ENCODE results near the gene TMEM185A. TPM values are rescaled to one million over a fixed set of nuclear protein-coding genes. Genes with fewer than 3 reads are reported as not detected.
"Not testable (repeated sequence)": the region's sequence is repeated elsewhere in the genome, so short reads cannot be mapped to it uniquely, and the experiment has no call there.

TMEM185A gene
- total RNA-seq, 1 experiment from 2014 or later: 23.6 TPM

GRCh38 chrX:149607699-149608098 lies 23.9 kb downstream of the TMEM185A start:
- POLR2A ChIA-PET (ENCODE audit: low non-redundant PET): no interaction called here
- intact Hi-C loops (cut with micrococcal nuclease; ENCODE audit: unreplicated experiment): no loop called here
- Histone ChIP-seq H3K9me3 (ENCODE audit: low read depth, low read length, poor library complexity, severe bottlenecking) (no peaks in the 10 kb centered on the region), H3K4me3 (ENCODE audit: low read depth, low read length, poor library complexity, severe bottlenecking) (no peak overlapping the region), H3K27me3 (replicated peaks; ENCODE audit: insufficient read depth, low read depth, low read length, poor library complexity) (no peaks in the 10 kb centered on the region), H3K36me3 (ENCODE audit: insufficient read depth, low read length, poor library complexity, severe bottlenecking) (no peaks in the 10 kb centered on the region), H3K27ac (ENCODE audit: low read depth, low read length, poor library complexity, severe bottlenecking) (no peak overlapping the region), H3K4me1 (ENCODE audit: insufficient read depth, low read length, poor library complexity, severe bottlenecking) (no peaks in the 10 kb centered on the region)
- CTCF ChIA-PET: no interaction called here
- no TSS peak for BruUV-seq (replicated peaks)
- no peak for DNase-seq (ENCODE audit: low spot score)
- TF ChIP-seq, protein P1, sequence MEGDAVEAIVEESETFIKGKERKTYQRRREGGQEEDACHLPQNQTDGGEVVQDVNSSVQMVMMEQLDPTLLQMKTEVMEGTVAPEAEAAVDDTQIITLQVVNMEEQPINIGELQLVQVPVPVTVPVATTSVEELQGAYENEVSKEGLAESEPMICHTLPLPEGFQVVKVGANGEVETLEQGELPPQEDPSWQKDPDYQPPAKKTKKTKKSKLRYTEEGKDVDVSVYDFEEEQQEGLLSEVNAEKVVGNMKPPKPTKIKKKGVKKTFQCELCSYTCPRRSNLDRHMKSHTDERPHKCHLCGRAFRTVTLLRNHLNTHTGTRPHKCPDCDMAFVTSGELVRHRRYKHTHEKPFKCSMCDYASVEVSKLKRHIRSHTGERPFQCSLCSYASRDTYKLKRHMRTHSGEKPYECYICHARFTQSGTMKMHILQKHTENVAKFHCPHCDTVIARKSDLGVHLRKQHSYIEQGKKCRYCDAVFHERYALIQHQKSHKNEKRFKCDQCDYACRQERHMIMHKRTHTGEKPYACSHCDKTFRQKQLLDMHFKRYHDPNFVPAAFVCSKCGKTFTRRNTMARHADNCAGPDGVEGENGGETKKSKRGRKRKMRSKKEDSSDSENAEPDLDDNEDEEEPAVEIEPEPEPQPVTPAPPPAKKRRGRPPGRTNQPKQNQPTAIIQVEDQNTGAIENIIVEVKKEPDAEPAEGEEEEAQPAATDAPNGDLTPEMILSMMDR (conservative IDR thresholded peaks at IDR 0.05; ENCODE audit: low read depth, low read length): no peak
- TF ChIP-seq EZH2 (IDR thresholded peaks at IDR 0.05; ENCODE audit: borderline replicate concordance, low read depth, low read length, poor library complexity, severe bottlenecking): no peak

DNA sequence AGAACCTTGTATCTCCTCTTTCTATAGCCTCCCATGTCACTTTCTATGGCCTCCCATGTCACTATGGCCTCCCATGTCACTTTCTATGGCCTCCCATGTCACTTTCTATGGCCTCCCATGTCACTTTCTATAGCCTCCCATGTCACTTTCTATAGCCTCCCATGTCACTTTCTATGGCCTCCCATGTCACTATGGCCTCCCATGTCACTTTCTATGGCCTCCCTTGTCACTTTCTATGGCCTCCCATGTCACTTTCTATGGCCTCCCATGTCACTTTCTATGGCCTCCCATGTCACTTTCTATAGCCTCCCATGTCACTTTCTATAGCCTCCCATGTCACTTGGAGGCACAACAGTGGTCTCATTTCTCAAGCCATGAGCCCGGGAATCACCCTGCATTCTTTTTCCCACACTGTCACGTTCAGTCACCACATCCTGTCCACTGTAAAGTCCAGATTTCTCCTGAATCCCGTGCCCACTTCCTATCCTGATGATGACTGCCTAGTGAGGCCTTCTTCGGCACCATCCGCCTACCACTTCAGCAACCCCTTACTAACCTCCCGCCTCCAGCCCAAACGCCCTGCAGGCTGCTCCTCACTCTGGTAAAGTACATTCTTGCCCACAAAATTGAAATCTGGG lies 26.2 kb downstream of the TMEM185A start:
- POLR2A ChIA-PET (ENCODE audit: low non-redundant PET); BruUV-seq (replicated peaks); H3K27me3 ChIP-seq (replicated peaks; ENCODE audit: insufficient read depth, low read depth, low read length, poor library complexity); H3K36me3 ChIP-seq (ENCODE audit: insufficient read depth, low read length, poor library complexity, severe bottlenecking); H3K27ac ChIP-seq (ENCODE audit: low read depth, low read length, poor library complexity, severe bottlenecking); H3K9me3 ChIP-seq (ENCODE audit: low read depth, low read length, poor library complexity, severe bottlenecking); CTCF ChIA-PET; H3K4me3 ChIP-seq (ENCODE audit: low read depth, low read length, poor library complexity, severe bottlenecking); intact Hi-C loops (cut with micrococcal nuclease; ENCODE audit: unreplicated experiment); H3K4me1 ChIP-seq (ENCODE audit: insufficient read depth, low read length, poor library complexity, severe bottlenecking); DNase-seq (ENCODE audit: low spot score): not testable (repeated sequence)

- H3K9me3 ChIP-seq (ENCODE audit: low read depth, low read length, poor library complexity, severe bottlenecking); H3K4me3 ChIP-seq (ENCODE audit: low read depth, low read length, poor library complexity, severe bottlenecking); BruUV-seq (replicated peaks); POLR2A ChIA-PET (ENCODE audit: low non-redundant PET); H3K4me1 ChIP-seq (ENCODE audit: insufficient read depth, low read length, poor library complexity, severe bottlenecking); H3K36me3 ChIP-seq (ENCODE audit: insufficient read depth, low read length, poor library complexity, severe bottlenecking); DNase-seq (ENCODE audit: low spot score); CTCF ChIA-PET; H3K27me3 ChIP-seq (replicated peaks; ENCODE audit: insufficient read depth, low read depth, low read length, poor library complexity); intact Hi-C loops (cut with micrococcal nuclease; ENCODE audit: unreplicated experiment); H3K27ac ChIP-seq (ENCODE audit: low read depth, low read length, poor library complexity, severe bottlenecking): not testable (repeated sequence)
Observed at GRCh38 chrX:149598603-149599002, 33.0 kb downstream of the TMEM185A start.

DNA sequence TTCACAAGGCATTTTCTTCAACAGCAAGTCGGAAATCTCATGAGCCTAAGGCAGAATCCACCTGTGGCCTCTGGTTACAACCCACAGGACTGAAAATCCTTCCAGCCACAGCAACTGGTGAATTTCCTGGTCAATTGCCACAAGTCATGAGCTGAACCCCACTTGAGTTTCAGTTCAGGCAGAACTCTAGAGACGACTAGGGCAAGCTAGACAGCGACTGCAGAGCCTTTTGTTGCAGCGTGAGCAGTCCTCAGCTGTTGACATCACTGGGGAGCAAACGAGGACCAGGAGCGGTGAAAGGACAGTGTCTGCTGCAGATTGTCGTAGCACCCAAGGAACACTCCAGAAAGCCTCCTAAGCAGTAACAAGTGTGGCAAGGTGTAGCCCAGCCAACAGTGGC lies 35.6 kb downstream of the TMEM185A start:
- H3K27me3 ChIP-seq (replicated peaks; ENCODE audit: insufficient read depth, low read depth, low read length, poor library complexity); BruUV-seq (replicated peaks); H3K9me3 ChIP-seq (ENCODE audit: low read depth, low read length, poor library complexity, severe bottlenecking); H3K36me3 ChIP-seq (ENCODE audit: insufficient read depth, low read length, poor library complexity, severe bottlenecking); CTCF ChIA-PET; H3K4me1 ChIP-seq (ENCODE audit: insufficient read depth, low read length, poor library complexity, severe bottlenecking); H3K27ac ChIP-seq (ENCODE audit: low read depth, low read length, poor library complexity, severe bottlenecking); DNase-seq (ENCODE audit: low spot score); POLR2A ChIA-PET (ENCODE audit: low non-redundant PET); H3K4me3 ChIP-seq (ENCODE audit: low read depth, low read length, poor library complexity, severe bottlenecking); intact Hi-C loops (cut with micrococcal nuclease; ENCODE audit: unreplicated experiment): not testable (repeated sequence)

DNA sequence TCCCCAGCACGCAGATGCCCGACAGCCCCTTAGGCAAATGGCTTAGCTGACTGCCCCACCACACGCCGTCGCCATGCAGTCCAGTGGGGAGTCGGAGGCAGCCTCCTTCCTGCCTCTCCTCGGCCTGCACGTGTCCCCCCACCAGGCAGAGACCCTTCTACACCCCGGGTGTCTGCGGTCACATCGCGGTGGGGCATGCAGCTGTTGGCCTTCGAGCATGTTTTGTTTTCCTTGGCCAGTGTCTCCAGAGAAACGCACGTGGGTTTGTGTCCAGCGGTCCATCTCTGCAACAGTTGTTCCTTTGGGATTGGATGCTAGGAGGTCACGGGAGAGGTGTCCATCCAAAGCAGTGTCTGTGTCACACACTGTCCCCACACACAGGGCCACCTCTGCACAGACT lies 36.4 kb downstream of the TMEM185A start, which contains the start of gene HSFX2:
Gene HSFX2 (minus strand): TSS at position 101 of the 400 bp plus-strand sequence. CDS start 614 bp downstream, outside the sequence.
- H3K4me1 ChIP-seq (ENCODE audit: insufficient read depth, low read length, poor library complexity, severe bottlenecking); DNase-seq (ENCODE audit: low spot score); BruUV-seq (replicated peaks); H3K27ac ChIP-seq (ENCODE audit: low read depth, low read length, poor library complexity, severe bottlenecking); intact Hi-C loops (cut with micrococcal nuclease; ENCODE audit: unreplicated experiment); H3K4me3 ChIP-seq (ENCODE audit: low read depth, low read length, poor library complexity, severe bottlenecking); H3K27me3 ChIP-seq (replicated peaks; ENCODE audit: insufficient read depth, low read depth, low read length, poor library complexity); H3K36me3 ChIP-seq (ENCODE audit: insufficient read depth, low read length, poor library complexity, severe bottlenecking); CTCF ChIA-PET; H3K9me3 ChIP-seq (ENCODE audit: low read depth, low read length, poor library complexity, severe bottlenecking); POLR2A ChIA-PET (ENCODE audit: low non-redundant PET): not testable (repeated sequence)

- CTCF ChIA-PET; H3K27ac ChIP-seq (ENCODE audit: low read depth, low read length, poor library complexity, severe bottlenecking); POLR2A ChIA-PET (ENCODE audit: low non-redundant PET); DNase-seq (ENCODE audit: low spot score); intact Hi-C loops (cut with micrococcal nuclease; ENCODE audit: unreplicated experiment); H3K27me3 ChIP-seq (replicated peaks; ENCODE audit: insufficient read depth, low read depth, low read length, poor library complexity); H3K4me3 ChIP-seq (ENCODE audit: low read depth, low read length, poor library complexity, severe bottlenecking); BruUV-seq (replicated peaks); H3K9me3 ChIP-seq (ENCODE audit: low read depth, low read length, poor library complexity, severe bottlenecking); H3K36me3 ChIP-seq (ENCODE audit: insufficient read depth, low read length, poor library complexity, severe bottlenecking); H3K4me1 ChIP-seq (ENCODE audit: insufficient read depth, low read length, poor library complexity, severe bottlenecking): not testable (repeated sequence)
Observed at GRCh38 chrX:149590993-149591392, 40.6 kb downstream of the TMEM185A start.

GRCh38 chrX:149587359-149587758 lies 44.2 kb downstream of the TMEM185A start, which contains the start of gene MAGEA9B:
MAGEA9B (minus strand) TSS chrX:149587459; CDS start chrX:149583179, 4,280 bp downstream.
- CTCF ChIA-PET; H3K4me3 ChIP-seq (ENCODE audit: low read depth, low read length, poor library complexity, severe bottlenecking); H3K36me3 ChIP-seq (ENCODE audit: insufficient read depth, low read length, poor library complexity, severe bottlenecking); POLR2A ChIA-PET (ENCODE audit: low non-redundant PET); H3K9me3 ChIP-seq (ENCODE audit: low read depth, low read length, poor library complexity, severe bottlenecking); H3K27me3 ChIP-seq (replicated peaks; ENCODE audit: insufficient read depth, low read depth, low read length, poor library complexity); DNase-seq (ENCODE audit: low spot score); BruUV-seq (replicated peaks); H3K27ac ChIP-seq (ENCODE audit: low read depth, low read length, poor library complexity, severe bottlenecking); H3K4me1 ChIP-seq (ENCODE audit: insufficient read depth, low read length, poor library complexity, severe bottlenecking); intact Hi-C loops (cut with micrococcal nuclease; ENCODE audit: unreplicated experiment): not testable (repeated sequence)
